SK-N-MC (cell line): ENCODE measurements around the gene CDKN2B-AS1.

ENCODE experiments used
- EZH2 ChIP-seq: fragments of 200-600 bp; sonication (generic); IDR thresholded peaks from one replicate; pipeline ENCODE4 v1.6.1; 2017; ENCODE audit warnings: antibody characterized with exemption
- POLR2AphosphoS5 ChIP-seq: IDR thresholded peaks from 2 replicates; pipeline ENCODE4 v1.6.1; 2012; ENCODE audit warnings: mild to moderate bottlenecking, low read depth, low read length, borderline replicate concordance

GRCh38 chr9:22050924-22051323, 56.3 kb downstream of the CDKN2B-AS1 start:
- TF ChIP-seq POLR2AphosphoS5 (no peak), EZH2 (no peak)
